Liver (tissue), 9 donors: ENCODE data around the gene TUBB1. TPM values are rescaled to one million over a fixed set of nuclear protein-coding genes. Genes with fewer than 3 reads are reported as not detected.

Experiments
- DNase-seq: peaks from one replicate; pipeline ENCODE4 v3.0.0-alpha.2; 2017; ENCODE audit warnings: low spot score
- H3K27ac ChIP-seq, 2 donors: one replicate each; pipeline ENCODE4 v1.7.0; 2013; ENCODE audit warnings: inconsistent platforms in 2 of 2, low read length in 2 of 2, control low read depth in 1 of 2, low read depth in 1 of 2, mild to moderate bottlenecking in 1 of 2
- H3K27me3 ChIP-seq, 4 donors: one replicate each; pipeline versions ENCODE4 v1.6.1 to v1.7.0; 2013; ENCODE audit warnings: low read length in 3 of 4, inconsistent platforms in 1 of 4, mild to moderate bottlenecking in 1 of 4, moderate library complexity in 1 of 4; ENCODE audit not compliant: control insufficient read depth in 4 of 4, insufficient read depth in 4 of 4
- H3K36me3 ChIP-seq, 4 donors: one replicate each; pipeline versions ENCODE4 v1.6.1 to v1.7.0; 2013; ENCODE audit warnings: low read length in 3 of 4, mild to moderate bottlenecking in 3 of 4, low read depth in 1 of 4, moderate library complexity in 1 of 4; ENCODE audit not compliant: control insufficient read depth in 4 of 4, insufficient read depth in 3 of 4
- H3K4me1 ChIP-seq, 4 donors: one replicate each; pipeline versions ENCODE4 v1.6.1 to v1.7.0; 2013; ENCODE audit warnings: low read length in 3 of 4, mild to moderate bottlenecking in 3 of 4, moderate library complexity in 1 of 4; ENCODE audit not compliant: control insufficient read depth in 4 of 4, insufficient read depth in 4 of 4
- H3K4me3 ChIP-seq, 3 donors: one replicate each; pipeline versions ENCODE4 v1.6.1 to v1.7.0; 2013; ENCODE audit warnings: low read length in 3 of 3, control low read depth in 1 of 3, low read depth in 1 of 3, mild to moderate bottlenecking in 1 of 3
- H3K9ac ChIP-seq, 2 donors: one replicate each; pipeline ENCODE4 v1.7.0; 2013; ENCODE audit warnings: low read length in 2 of 2, mild to moderate bottlenecking in 2 of 2, moderate library complexity in 2 of 2, control low read depth in 1 of 2, low read depth in 1 of 2
- H3K9me3 ChIP-seq, 4 donors: one replicate each; pipeline versions ENCODE4 v1.6.1 to v1.7.0; 2013; ENCODE audit warnings: low read length in 3 of 4; ENCODE audit not compliant: control insufficient read depth in 4 of 4
- EGR1 ChIP-seq, 2 donors: IDR thresholded peaks; 2 replicates each; pipeline ENCODE4 v1.6.1; 2016 to 2018; ENCODE audit warnings: antibody characterized with exemption in 2 of 2, low read depth in 2 of 2
- FOXA1 ChIP-seq: IDR thresholded peaks from 2 replicates; pipeline ENCODE4 v1.6.1; 2016; ENCODE audit warnings: antibody characterized with exemption
- GABPA ChIP-seq, 2 donors: IDR thresholded peaks in 1 of 2; conservative IDR thresholded peaks in 1 of 2; 2 replicates each; pipeline ENCODE4 v1.6.1; 2016; ENCODE audit warnings: antibody characterized with exemption in 2 of 2, mild to moderate bottlenecking in 1 of 2, moderate library complexity in 1 of 2
- HNF4A ChIP-seq, 2 donors: conservative IDR thresholded peaks; 2 replicates each; pipeline ENCODE4 v1.6.1; 2016; ENCODE audit warnings: antibody characterized with exemption in 2 of 2, mild to moderate bottlenecking in 2 of 2
- HNF4G ChIP-seq: IDR thresholded peaks from 2 replicates; pipeline ENCODE4 v1.6.1; 2016; ENCODE audit warnings: antibody characterized with exemption
- JUND ChIP-seq, 2 donors: IDR thresholded peaks; 2 replicates each; pipeline ENCODE4 v1.6.1; 2016; ENCODE audit warnings: antibody characterized with exemption in 2 of 2
- NR2F2 ChIP-seq: IDR thresholded peaks from 2 replicates; pipeline ENCODE4 v1.6.1; 2016; ENCODE audit warnings: antibody characterized with exemption
- RAD21 ChIP-seq, 2 donors: IDR thresholded peaks; 2 replicates each; pipeline ENCODE4 v1.6.1; 2016; ENCODE audit warnings: antibody characterized with exemption in 2 of 2, mild to moderate bottlenecking in 2 of 2
- RXRA ChIP-seq, 2 donors: IDR thresholded peaks; 2 replicates each; pipeline ENCODE4 v1.6.1; 2017 to 2018; ENCODE audit warnings: antibody characterized with exemption in 2 of 2, mild to moderate bottlenecking in 1 of 2
- SP1 ChIP-seq: IDR thresholded peaks from 2 replicates; pipeline ENCODE4 v1.6.1; 2018; ENCODE audit warnings: antibody characterized with exemption, mild to moderate bottlenecking
- TAF1 ChIP-seq: conservative IDR thresholded peaks from 2 replicates; pipeline ENCODE4 v1.6.1; 2016; ENCODE audit warnings: antibody characterized with exemption, mild to moderate bottlenecking
- YY1 ChIP-seq: IDR thresholded peaks from 2 replicates; pipeline ENCODE4 v1.6.1; 2016; ENCODE audit warnings: antibody characterized with exemption, mild to moderate bottlenecking
- WGBS: extraction: QIAGEN DNeasy Blood & Tissue Kit; methylation state at CpG from one replicate; pipeline ENCODE4 v1.1.7; 2013; 5-methylcytosine and 5-hydroxymethylcytosine counted together
- polyA plus RNA-seq, 2 donors: library from polyadenylated mRNA; stranded (reverse) in 1 of 2; unstranded in 1 of 2; fragments of 200-250 nt in 1 of 2; fragments of >200 nt in 1 of 2; fragmentation: Nextera tagmentation in 1 of 2; extraction: Ambion mirVana in 1 of 2; gene quantifications; one replicate each; pipeline versions ENCODE4 v1.2.1 to v1.2.3, GENCODE V29; 2013 to 2015
- total RNA-seq, 2 donors: library from RNA; depleted of rRNA; stranded (reverse); fragments of >200 nt; gene quantifications; one replicate each; pipeline ENCODE4 v1.2.3, GENCODE V29; 2014
- TF ChIP-seq, protein P1 (sequence below): IDR thresholded peaks from 2 replicates; pipeline ENCODE4 v1.6.1; 2016; ENCODE audit warnings: antibody characterized with exemption
- TF ChIP-seq, protein P2 (sequence below): IDR thresholded peaks from 2 replicates; pipeline ENCODE4 v1.6.1; 2016; ENCODE audit warnings: antibody characterized with exemption
- TF ChIP-seq, protein P3 (sequence below): fragments of 150-350 bp; IDR thresholded peaks from 2 replicates; pipeline ENCODE4 v1.5.1; 2017; ENCODE audit warnings: improper control_type of control experiment, low read depth, low read length; ENCODE audit not compliant: missing input control
- TF ChIP-seq, protein P4 (sequence below): IDR thresholded peaks from 2 replicates; pipeline ENCODE4 v1.6.1; 2016; ENCODE audit warnings: antibody characterized with exemption
- TF ChIP-seq, protein P5 (sequence below): IDR thresholded peaks from 2 replicates; pipeline ENCODE4 v1.6.1; 2016; ENCODE audit warnings: antibody characterized with exemption, mild to moderate bottlenecking
- donor health status: healthy.
- donor health status: healthy.
- donor health status: healthy.
- donor health status: healthy.
- donor health status: healthy.

Gene TUBB1
- total and polyA plus RNA-seq, 4 donors, result 0.17 to 59.5 (median 0.24) TPM

DNA sequence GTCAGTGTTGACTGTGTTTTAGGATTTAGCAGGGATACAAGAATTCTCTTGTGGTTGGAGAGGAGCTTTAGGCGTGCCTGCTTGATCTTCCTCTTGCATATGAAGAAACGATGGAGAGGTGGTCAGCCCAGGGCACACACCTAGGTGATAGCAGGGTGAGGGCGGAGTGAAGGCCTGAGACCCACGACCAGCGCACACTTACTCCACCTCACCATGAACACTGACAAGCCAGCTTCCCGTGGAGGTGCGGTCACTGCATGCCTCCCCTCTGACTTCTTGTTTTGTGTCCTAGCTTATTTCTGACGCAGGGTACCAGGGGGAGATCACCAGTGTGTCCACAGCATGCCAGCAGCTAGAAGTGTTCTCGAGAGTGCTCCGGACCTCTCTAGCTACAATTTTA is 30.0 kb upstream of the TUBB1 start (continued):
- TF ChIP-seq, protein P1, sequence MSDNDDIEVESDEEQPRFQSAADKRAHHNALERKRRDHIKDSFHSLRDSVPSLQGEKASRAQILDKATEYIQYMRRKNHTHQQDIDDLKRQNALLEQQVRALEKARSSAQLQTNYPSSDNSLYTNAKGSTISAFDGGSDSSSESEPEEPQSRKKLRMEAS, result no peak
- no peak for TF ChIP-seq HNF4A (conservative IDR thresholded peaks at IDR 0.05)
- no peak for TF ChIP-seq HNF4G
- no peak for TF ChIP-seq RXRA (IDR thresholded peaks at IDR 0.05)
- TF ChIP-seq FOXA1, result no peak
- no peak for TF ChIP-seq NR2F2
- TF ChIP-seq RAD21 (IDR thresholded peaks at IDR 0.05), result no peak

DNA sequence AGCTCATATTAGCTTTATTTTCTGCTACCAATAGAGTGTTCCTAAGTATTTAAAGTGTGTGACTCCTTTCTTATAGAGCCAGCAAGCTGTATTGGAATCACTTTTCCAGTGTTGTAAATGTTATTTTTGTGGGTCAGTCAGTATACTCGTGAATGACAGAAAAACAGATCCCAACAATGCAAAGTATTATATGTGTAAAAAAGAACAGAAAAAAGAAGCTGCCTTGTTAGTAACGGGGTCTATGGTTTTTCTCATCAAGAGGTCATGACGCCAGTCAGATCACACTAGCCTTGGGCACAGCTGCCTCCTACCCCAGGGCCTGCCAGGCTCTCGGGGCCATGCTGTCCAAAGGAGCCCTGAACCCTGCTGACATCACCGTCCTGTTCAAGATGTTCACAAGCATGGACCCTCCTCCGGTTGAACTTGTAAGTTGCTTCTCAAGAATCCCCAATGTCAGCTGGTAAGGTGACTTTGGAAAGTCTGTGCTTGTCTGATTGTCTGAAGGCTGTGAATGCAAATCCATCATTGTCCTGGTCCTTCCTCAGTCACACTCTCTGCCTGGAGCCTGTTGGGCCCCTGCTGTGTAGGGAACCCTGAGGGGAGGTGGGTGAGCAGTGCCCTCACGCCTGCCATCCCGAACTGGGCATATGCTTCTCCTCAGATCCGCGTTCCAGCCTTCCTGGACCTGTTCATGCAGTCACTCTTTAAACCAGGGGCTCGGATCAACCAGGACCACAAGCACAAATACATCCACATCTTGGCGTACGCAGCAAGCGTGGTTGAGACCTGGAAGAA is 28.4 kb upstream of the TUBB1 start:
- Histone ChIP-seq H3K4me1 (peaks cover 17 to 55% (median 46%) of the 10 kb centered on the region in 4 donors), H3K27ac (peak overlapping the region; percentile 81 to 98), H3K27me3 (no peaks in the 10 kb centered on the region), H3K9ac (no peak overlapping the region), H3K4me3 (no peak overlapping the region), H3K36me3 (peaks cover 7 to 42% (median 26%) of the 10 kb centered on the region in 4 donors), H3K9me3 (no peaks in the 10 kb centered on the region)
- DNase-seq, result no peak
- TF ChIP-seq, protein P1, result no peak
- TF ChIP-seq FOXA1 (no peak), RAD21 (IDR thresholded peaks at IDR 0.05) (no peak), HNF4A (conservative IDR thresholded peaks at IDR 0.05) (no peak), TAF1 (no peak), YY1 (no peak), GABPA (IDR thresholded peaks at IDR 0.05 in 1 of 2, conservative IDR thresholded peaks at IDR 0.05 in 1 of 2) (no peak)
- TF ChIP-seq, protein P2, sequence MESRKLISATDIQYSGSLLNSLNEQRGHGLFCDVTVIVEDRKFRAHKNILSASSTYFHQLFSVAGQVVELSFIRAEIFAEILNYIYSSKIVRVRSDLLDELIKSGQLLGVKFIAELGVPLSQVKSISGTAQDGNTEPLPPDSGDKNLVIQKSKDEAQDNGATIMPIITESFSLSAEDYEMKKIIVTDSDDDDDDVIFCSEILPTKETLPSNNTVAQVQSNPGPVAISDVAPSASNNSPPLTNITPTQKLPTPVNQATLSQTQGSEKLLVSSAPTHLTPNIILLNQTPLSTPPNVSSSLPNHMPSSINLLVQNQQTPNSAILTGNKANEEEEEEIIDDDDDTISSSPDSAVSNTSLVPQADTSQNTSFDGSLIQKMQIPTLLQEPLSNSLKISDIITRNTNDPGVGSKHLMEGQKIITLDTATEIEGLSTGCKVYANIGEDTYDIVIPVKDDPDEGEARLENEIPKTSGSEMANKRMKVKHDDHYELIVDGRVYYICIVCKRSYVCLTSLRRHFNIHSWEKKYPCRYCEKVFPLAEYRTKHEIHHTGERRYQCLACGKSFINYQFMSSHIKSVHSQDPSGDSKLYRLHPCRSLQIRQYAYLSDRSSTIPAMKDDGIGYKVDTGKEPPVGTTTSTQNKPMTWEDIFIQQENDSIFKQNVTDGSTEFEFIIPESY, result no peak
- TF ChIP-seq, protein P3, sequence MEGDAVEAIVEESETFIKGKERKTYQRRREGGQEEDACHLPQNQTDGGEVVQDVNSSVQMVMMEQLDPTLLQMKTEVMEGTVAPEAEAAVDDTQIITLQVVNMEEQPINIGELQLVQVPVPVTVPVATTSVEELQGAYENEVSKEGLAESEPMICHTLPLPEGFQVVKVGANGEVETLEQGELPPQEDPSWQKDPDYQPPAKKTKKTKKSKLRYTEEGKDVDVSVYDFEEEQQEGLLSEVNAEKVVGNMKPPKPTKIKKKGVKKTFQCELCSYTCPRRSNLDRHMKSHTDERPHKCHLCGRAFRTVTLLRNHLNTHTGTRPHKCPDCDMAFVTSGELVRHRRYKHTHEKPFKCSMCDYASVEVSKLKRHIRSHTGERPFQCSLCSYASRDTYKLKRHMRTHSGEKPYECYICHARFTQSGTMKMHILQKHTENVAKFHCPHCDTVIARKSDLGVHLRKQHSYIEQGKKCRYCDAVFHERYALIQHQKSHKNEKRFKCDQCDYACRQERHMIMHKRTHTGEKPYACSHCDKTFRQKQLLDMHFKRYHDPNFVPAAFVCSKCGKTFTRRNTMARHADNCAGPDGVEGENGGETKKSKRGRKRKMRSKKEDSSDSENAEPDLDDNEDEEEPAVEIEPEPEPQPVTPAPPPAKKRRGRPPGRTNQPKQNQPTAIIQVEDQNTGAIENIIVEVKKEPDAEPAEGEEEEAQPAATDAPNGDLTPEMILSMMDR, result no peak
- TF ChIP-seq, protein P4, sequence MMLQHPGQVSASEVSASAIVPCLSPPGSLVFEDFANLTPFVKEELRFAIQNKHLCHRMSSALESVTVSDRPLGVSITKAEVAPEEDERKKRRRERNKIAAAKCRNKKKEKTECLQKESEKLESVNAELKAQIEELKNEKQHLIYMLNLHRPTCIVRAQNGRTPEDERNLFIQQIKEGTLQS, result no peak
- 96% methylated on average over 14 of the region's 14 CpGs for WGBS

DNA sequence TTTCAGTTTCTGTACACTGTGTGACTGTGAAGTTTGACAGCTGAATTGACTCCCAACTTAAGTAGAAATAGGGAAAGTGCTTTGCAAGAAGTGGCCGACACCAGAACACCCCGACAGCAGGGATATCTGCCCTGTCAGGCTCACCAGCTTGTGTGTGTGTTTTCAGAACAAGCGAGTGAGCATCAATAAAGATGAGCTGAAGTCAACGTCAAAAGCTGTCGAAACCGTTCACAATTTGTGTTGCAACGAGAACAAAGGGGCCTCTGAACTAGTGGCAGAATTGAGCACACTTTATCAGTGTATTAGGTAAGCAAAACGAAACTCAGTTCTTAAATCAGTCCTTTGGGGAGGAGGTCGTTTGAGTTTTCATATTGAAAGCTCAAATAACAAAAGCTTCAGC is 27.5 kb upstream of the TUBB1 start:
- no peak overlapping the region for H3K4me3 ChIP-seq
- no peak for DNase-seq
- H3K9me3 ChIP-seq, result no peaks in the 10 kb centered on the region
- 41% methylated on average over 9 of the region's 9 CpGs for WGBS
- peaks cover 22 to 63% (median 53%) of the 10 kb centered on the region in 4 donors for H3K4me1 ChIP-seq
- H3K36me3 ChIP-seq, result peaks cover 9 to 39% (median 27%) of the 10 kb centered on the region in 4 donors
- no peaks in the 10 kb centered on the region for H3K27me3 ChIP-seq
- peak overlapping the region; percentile 81 to 98 for H3K27ac ChIP-seq
- H3K9ac ChIP-seq, result peak overlapping the region in 1 of 2 donors; percentile 8
- TF ChIP-seq HNF4G (no peak), RXRA (IDR thresholded peaks at IDR 0.05) (peak; percentile 81 to 89), FOXA1 (no peak), SP1 (peak; percentile 75), NR2F2 (no peak), RAD21 (IDR thresholded peaks at IDR 0.05) (peak; percentile 25 to 56), TAF1 (peak; percentile 63), GABPA (IDR thresholded peaks at IDR 0.05 in 1 of 2, conservative IDR thresholded peaks at IDR 0.05 in 1 of 2) (no peak), EGR1 (IDR thresholded peaks at IDR 0.05; ENCODE audit: low read depth in 2 of 2) (no peak), HNF4A (conservative IDR thresholded peaks at IDR 0.05) (peak; percentile 59 to 67), JUND (IDR thresholded peaks at IDR 0.05) (peak; percentile 44 to 62)
- TF ChIP-seq, protein P4, result no peak
- TF ChIP-seq, protein P2, result peak; percentile 49
- TF ChIP-seq, protein P5, sequence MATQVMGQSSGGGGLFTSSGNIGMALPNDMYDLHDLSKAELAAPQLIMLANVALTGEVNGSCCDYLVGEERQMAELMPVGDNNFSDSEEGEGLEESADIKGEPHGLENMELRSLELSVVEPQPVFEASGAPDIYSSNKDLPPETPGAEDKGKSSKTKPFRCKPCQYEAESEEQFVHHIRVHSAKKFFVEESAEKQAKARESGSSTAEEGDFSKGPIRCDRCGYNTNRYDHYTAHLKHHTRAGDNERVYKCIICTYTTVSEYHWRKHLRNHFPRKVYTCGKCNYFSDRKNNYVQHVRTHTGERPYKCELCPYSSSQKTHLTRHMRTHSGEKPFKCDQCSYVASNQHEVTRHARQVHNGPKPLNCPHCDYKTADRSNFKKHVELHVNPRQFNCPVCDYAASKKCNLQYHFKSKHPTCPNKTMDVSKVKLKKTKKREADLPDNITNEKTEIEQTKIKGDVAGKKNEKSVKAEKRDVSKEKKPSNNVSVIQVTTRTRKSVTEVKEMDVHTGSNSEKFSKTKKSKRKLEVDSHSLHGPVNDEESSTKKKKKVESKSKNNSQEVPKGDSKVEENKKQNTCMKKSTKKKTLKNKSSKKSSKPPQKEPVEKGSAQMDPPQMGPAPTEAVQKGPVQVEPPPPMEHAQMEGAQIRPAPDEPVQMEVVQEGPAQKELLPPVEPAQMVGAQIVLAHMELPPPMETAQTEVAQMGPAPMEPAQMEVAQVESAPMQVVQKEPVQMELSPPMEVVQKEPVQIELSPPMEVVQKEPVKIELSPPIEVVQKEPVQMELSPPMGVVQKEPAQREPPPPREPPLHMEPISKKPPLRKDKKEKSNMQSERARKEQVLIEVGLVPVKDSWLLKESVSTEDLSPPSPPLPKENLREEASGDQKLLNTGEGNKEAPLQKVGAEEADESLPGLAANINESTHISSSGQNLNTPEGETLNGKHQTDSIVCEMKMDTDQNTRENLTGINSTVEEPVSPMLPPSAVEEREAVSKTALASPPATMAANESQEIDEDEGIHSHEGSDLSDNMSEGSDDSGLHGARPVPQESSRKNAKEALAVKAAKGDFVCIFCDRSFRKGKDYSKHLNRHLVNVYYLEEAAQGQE, result peak; percentile 79
